K562 (cell line): ENCODE measurements around the gene MARCHF3. TPM values are rescaled to one million over a fixed set of nuclear protein-coding genes. Genes with fewer than 3 reads are reported as not detected.

Experiments
- CBFA2T3 ChIP-seq: fragments of 450-650 bp; IDR thresholded peaks from 2 replicates; pipeline ENCODE4 v1.6.1; 2017
- CTBP1 ChIP-seq: fragments of 450-650 bp; IDR thresholded peaks from 2 replicates; pipeline ENCODE4 v1.6.1; 2016; ENCODE audit warnings: borderline replicate concordance
- MGA ChIP-seq: fragments of 450-650 bp; IDR thresholded peaks from 2 replicates; pipeline ENCODE4 v1.6.1; 2016; ENCODE audit warnings: mild to moderate bottlenecking, moderate library complexity
- PBX2 ChIP-seq, 2 experiments: IDR thresholded peaks in 1 of 2; conservative IDR thresholded peaks in 1 of 2; 2 replicates each; pipeline ENCODE4 v1.6.1; 2016; ENCODE audit warnings: low read depth in 2 of 2, mild to moderate bottlenecking in 1 of 2, missing compliant biosample characterization in 1 of 2, missing genetic modification characterization in 1 of 2, moderate library complexity in 1 of 2
- SMARCC2 ChIP-seq: fragments of 450-650 bp; IDR thresholded peaks from 2 replicates; pipeline ENCODE4 v1.6.1; 2017; ENCODE audit warnings: antibody characterized with exemption, moderate library complexity, mild to moderate bottlenecking, low read depth
- polyA plus RNA-seq, 8 experiments: library from polyadenylated mRNA; depleted of rRNA in 4 of 8; stranded (reverse) in 5 of 8; unstranded in 3 of 8; fragments of >200 nt; fragmentation: Nextera tagmentation in 2 of 8; fragmentation: Illumina TruSeq in 1 of 8; extraction: Ambion mirVana in 2 of 8; extraction: Trizol in 1 of 8; gene quantifications; 2 replicates each; pipeline versions ENCODE4 v1.2.1 to v1.2.3, GENCODE V29; 2011 to 2014; ENCODE audit warnings: inconsistent platforms in 1 of 8, missing spikeins in 1 of 8
- total RNA-seq, 7 experiments: library from RNA; depleted of rRNA in 6 of 7; stranded (reverse); fragments of >200 nt in 6 of 7; fragmentation: Illumina TruSeq in 2 of 7; extraction: Trizol in 2 of 7; gene quantifications; 2 replicates each; pipeline versions ENCODE4 v1.2.1 to v1.2.3, GENCODE V29; 2011 to 2021; ENCODE audit warnings: low replicate concordance in 1 of 7

MARCHF3 gene
- total and polyA plus RNA-seq, 9 of the 15 experiments (the other 6 are each of a cell fraction or from before 2014, with no cell fraction given), result 5.6 to 37.4 (median 16.5) TPM

GRCh38 chr5:126978258-126978657 lies 52.1 kb downstream of the MARCHF3 start (continued):
- TF ChIP-seq MGA (no peak; the same call in none of the 2 replicates), PBX2 (CRISPR knock-in tag; IDR thresholded peaks at IDR 0.05; ENCODE audit: low read depth) (no peak), PBX2 (tag; conservative IDR thresholded peaks at IDR 0.05; ENCODE audit: low read depth) (peak; percentile 48), CBFA2T3 (peak; percentile 49), SMARCC2 (peak; percentile 28; the same call in 1 of the 2 replicates), CTBP1 (0 out of 2 replicates have a peak, but pooled peaks have one; percentile 10)
- TF ChIP-seq, all 486 proteins: peak for 17
